GM18868 (cell line): ENCODE measurements around the gene FRMPD4.
"Not testable (repeated sequence)": the region's sequence is repeated elsewhere in the genome, so short reads cannot be mapped to it uniquely, and the experiment has no call there.

Experiments
- ATAC-seq: cut with Tn5 transposase; IDR thresholded peaks from one replicate; pipeline ENCODE4 v1.9.1; 2021; ENCODE audit warnings: mild to moderate bottlenecking, moderate library complexity; ENCODE audit not compliant: unreplicated experiment

FRMPD4 gene

GRCh38 chrX:12138361-12139313 lies at the start of gene FRMPD4:
FRMPD4 (plus strand) TSS chrX:12138473; CDS start chrX:12138972, 499 bp downstream.
- no peak for ATAC-seq

GRCh38 chrX:12089740-12090139 lies 48.5 kb upstream of the FRMPD4 start:
- no peak for ATAC-seq

- ATAC-seq = no peak
These were observed 25.0 kb upstream of the FRMPD4 start for GRCh38 chrX:12113321-12113720.

DNA sequence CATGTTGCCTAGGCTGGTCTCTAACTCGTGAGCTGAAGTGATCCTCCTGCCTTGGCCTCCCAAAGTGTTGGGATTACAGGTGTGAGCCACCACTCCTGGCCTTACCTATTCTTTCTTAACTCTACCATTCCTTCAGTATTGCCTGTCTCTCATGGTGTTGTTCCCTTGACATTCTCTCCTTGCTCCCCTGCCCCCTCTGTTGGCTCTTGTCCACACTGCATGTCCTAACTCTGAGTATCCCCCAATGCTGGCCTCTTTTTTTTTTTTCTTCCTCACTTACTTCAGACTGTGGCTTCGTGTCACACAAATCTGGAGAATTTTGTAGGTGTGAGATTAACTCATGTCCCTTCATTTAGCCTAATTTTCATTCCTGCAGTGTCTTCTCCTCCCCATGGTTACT lies 22.9 kb upstream of the FRMPD4 start:
- ATAC-seq = no peak

DNA sequence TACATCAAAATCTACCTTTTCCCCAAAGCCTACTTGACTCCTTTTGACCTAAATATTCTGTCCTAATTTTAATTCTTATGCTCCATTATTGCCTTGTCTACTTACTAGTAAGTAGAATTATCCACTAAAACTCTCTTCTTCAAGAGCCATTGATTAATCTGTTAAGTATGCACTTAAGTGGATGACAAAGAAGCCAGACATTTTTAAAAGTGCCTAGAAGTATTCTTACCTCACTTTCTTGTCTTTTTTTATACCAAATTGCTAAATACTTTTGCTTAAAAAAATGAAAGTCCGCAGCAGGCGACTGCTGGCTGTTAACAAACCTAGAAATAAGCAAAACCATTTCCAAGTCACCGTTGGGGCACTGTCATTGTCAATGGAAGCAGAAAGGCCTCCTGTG lies 20.1 kb upstream of the FRMPD4 start:
- no peak for ATAC-seq

- no peak for ATAC-seq
These were observed 10.3 kb upstream of the FRMPD4 start for GRCh38 chrX:12128017-12128416.

DNA sequence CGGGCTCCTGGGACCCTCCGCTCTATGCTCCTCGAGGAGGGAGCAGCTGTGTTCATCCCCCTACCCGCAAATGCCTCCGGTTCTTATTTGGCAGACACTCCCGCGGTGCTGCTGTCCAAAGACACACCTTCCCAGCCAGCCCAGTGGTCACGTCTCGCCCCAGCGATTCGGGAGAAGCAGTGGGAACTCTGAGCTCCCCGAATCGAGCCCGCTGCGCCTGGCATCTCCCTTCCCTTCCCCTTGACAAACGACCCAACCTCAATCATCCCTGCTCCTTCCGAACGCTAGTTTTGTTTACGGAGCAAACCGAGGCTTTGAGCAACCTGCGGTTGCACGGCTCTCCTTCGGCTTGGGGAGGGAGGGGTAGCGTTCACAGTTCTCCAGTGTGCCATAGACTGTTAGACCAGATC lies 317 bp upstream of the FRMPD4 start:
- no peak for ATAC-seq

GRCh38 chrX:12139934-12140611 lies 1.8 kb downstream of the FRMPD4 start:
- no peak for ATAC-seq

GRCh38 chrX:12141511-12141910 lies 3.2 kb downstream of the FRMPD4 start:
- no peak for ATAC-seq

GRCh38 chrX:12142661-12143060 lies 4.4 kb downstream of the FRMPD4 start:
- ATAC-seq = no peak

- ATAC-seq = no peak
These were observed 7.1 kb downstream of the FRMPD4 start for GRCh38 chrX:12145402-12145801.

GRCh38 chrX:12149670-12150407 lies 11.6 kb downstream of the FRMPD4 start:
- ATAC-seq = no peak

DNA sequence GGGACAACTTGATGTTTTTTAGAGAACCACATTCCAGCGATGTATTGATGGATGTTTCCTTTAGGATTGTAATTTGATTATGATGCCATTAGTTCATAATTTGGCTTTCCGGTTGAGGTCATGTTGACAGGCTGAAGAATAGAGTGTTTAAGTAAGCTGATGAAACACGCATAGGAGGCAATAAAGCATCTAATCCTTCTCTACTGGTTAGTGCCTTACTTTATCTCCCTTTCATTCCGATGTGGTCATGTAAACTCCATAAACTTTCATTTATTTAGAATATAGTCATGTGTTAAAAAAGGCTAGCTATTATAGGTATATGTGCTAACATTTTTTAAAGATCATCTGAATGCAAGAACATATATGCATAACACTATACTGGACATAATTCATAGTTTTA lies 15.0 kb downstream of the FRMPD4 start:
- no peak for ATAC-seq

DNA sequence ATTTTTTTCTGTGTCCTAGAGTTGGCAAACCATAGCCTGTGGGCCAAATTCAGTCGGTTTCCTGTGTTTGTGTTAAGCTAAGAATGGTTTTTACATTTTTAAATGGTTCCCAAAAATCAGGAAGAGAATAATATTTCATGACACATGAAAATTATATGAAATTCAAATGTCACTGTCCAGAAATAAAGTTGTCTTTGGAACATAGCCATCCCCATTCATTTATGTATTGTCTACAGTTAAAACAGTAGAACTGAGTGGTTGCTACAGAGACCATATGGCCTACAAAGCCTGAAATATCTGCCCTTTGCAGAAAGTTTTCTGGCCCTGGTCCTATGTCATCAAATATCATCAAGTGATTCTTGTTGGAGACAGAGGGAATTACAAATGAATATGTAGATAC lies 15.5 kb downstream of the FRMPD4 start:
- no peak for ATAC-seq

DNA sequence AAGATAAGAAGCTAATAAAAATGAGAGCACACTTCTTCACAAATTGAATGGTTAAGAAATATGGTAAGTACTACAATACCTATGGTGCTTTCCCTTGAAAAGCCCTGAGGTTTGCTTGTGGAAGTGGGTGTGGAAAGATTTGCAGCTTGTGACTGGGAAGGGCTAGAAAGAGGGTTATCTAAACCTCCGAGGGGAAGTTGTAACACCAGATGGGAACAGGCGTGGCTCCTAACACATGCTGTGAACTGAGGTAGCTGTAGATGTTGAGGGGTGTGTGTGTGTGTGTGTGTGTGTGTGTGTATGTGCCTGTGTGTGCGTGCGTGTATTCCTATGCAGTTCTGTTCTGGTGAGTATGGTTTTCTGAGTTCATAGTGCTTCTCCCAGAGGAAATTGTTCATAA lies 21.5 kb downstream of the FRMPD4 start:
- ATAC-seq = no peak

DNA sequence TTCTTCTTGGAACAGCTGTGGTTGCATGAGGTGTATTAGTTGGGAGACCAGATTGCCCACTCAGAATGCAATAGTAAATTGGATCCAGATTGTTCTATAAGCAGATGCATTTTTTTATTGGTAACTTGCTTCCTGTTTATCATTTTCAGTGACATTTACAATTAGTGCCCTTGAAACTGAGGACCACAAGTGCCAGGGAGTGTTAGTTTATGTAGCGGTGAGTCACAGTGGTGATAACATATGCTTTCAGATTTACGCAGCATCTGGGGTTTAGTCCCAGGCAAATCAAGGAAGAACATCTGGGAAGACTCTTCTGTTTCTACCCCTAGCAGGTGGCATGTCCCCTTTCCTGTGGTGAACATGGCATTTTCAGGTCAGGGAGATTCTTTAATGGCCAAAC lies 24.1 kb downstream of the FRMPD4 start:
- ATAC-seq = no peak

DNA sequence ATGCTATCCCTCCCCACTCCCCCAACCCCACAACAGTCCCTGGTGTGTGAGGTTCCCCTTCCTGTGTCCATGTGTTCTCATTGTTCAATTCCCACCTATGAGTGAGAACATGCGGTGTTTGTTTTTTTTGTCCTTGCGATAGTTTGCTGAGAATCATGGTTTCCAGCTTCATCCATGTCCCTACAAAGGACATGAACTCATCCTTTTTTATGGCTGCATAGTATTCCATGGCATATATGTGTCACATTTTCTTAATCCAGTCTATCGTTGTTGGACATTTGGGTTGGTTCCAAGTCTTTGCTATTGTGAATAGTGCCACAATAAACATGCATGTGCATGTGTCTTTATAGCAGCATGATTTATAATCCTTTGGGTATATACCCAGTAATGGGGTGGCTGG lies 25.9 kb downstream of the FRMPD4 start:
- ATAC-seq = not testable (repeated sequence)

DNA sequence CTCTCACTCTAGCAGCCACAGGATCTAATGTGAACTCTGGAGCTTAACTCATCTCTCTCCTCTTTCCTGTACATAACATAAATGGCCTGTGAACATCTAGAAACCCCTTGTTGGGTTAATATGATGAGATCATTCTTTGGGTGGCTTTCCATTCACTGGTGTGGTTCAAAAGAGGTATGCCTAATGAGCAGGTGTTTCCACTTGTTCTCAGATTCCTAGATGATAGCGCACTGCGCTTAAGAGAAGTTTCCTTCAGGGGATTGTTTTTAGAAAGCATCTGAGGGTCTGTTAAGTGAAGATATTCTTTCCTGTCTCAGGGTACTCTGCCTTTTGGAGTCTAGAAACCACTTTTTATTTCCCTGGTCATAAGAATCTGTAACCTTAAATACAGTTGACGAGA lies 32.5 kb downstream of the FRMPD4 start:
- no peak for ATAC-seq

- ATAC-seq = no peak
These were observed 36.1 kb downstream of the FRMPD4 start for GRCh38 chrX:12174358-12174757.

- no peak for ATAC-seq
These were observed 58.8 kb downstream of the FRMPD4 start for GRCh38 chrX:12197030-12197429.

DNA sequence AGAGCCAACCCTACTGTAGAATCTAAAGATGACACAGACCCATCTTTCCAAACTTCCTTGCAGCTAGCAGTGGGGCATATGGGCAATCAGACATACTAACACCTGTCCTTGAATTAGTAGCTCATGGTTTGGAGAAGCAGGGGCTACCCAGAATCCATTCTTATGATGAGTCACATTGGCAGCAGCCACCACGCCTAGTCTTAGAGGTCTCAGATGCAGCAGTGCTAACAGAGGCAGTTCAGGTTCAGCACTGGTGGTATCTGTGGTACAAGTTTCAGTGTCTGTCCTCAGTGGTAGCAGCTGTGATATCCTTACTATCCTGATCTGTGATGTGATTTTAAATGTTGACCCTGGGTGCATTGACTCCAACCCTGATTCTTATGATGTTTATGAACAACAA lies 68.1 kb downstream of the FRMPD4 start:
- no peak for ATAC-seq
